Ovary (tissue), 9 donors: Measurements from ENCODE around the gene SLCO3A1. TPM values are rescaled to one million over a fixed set of nuclear protein-coding genes. Genes with fewer than 3 reads are reported as not detected.

ENCODE experiments used
- DNase-seq, 5 donors: peaks; one replicate each; pipeline ENCODE4 v3.0.0-alpha.2; 2019 to 2020
- H3K27ac ChIP-seq, 2 donors: fragments of 200-600 bp; one replicate each; pipeline versions ENCODE4 v1.5.1 to v1.8.0; 2019 to 2022
- H3K27me3 ChIP-seq: fragments of 200-600 bp; one replicate; pipeline ENCODE4 v1.8.0; 2022
- H3K36me3 ChIP-seq: fragments of 200-600 bp; sonication (generic); one replicate; pipeline ENCODE4 v1.5.1; 2019
- H3K4me1 ChIP-seq: one replicate; pipeline ENCODE4 v1.8.1; 2013; ENCODE audit warnings: mild to moderate bottlenecking, moderate library complexity; ENCODE audit not compliant: insufficient read depth
- H3K4me3 ChIP-seq: fragments of 200-600 bp; sonication (generic); one replicate; pipeline ENCODE4 v1.5.1; 2017
- H3K9me3 ChIP-seq, 2 donors: fragments of 200-600 bp in 1 of 2; sonication (generic) in 1 of 2; one replicate each; pipeline versions ENCODE4 v1.5.1 to v1.8.1; 2013 to 2019; ENCODE audit warnings: mild to moderate bottlenecking in 1 of 2, moderate library complexity in 1 of 2
- EP300 ChIP-seq: sonication (generic); formaldehyde crosslinking; IDR thresholded peaks from one replicate; pipeline ENCODE4 v1.6.1; 2017; ENCODE audit warnings: antibody characterized with exemption
- POLR2A ChIP-seq: fragments of 450-650 bp; IDR thresholded peaks from one replicate; pipeline ENCODE4 v1.6.1; 2017; ENCODE audit warnings: antibody characterized with exemption, mild to moderate bottlenecking, moderate library complexity
- WGBS, 3 donors: extraction: QIAGEN DNeasy Blood & Tissue Kit in 1 of 3; methylation state at CpG; one replicate each; pipeline versions ENCODE4 v1.1.5 to v1.1.7; 2013 to 2017; 5-methylcytosine and 5-hydroxymethylcytosine counted together
- intact Hi-C, 4 donors: fragments of 100-400 bp; cut with DNase I; formaldehyde crosslinking; loops; one replicate each; pipeline versions ENCODE4 v1.11.0 to v1.15.1; 2022 to 2023
- polyA plus RNA-seq, 2 donors: library from polyadenylated mRNA; stranded (reverse); fragments of 200-250 nt in 1 of 2; fragments of 350-450 nt in 1 of 2; fragmentation: Illumina TruSeq in 1 of 2; extraction: RNeasy Lipid Tissue Mini Kit (QIAGEN cat#74804) in 1 of 2; gene quantifications; one replicate each; pipeline ENCODE4 v1.2.3, GENCODE V29; 2013 to 2014
- total RNA-seq, 7 donors: library from RNA; depleted of rRNA in 2 of 7; stranded (reverse); fragments of >200 nt in 2 of 7; fragmentation: NEBNext Ultra II Directional in 3 of 7; extraction: Animal tissue kit (Norgen Biotek cat#: 25700) in 3 of 7; gene quantifications; one replicate each; pipeline versions ENCODE4 v1.1.0 to v1.2.4, GENCODE V29; 2016 to 2023
- TF ChIP-seq, protein P1 (sequence below), 3 donors: fragments of 450-650 bp in 2 of 3; fragments of 200-600 bp in 1 of 3; IDR thresholded peaks; one replicate each; pipeline versions ENCODE4 v1.5.1 to v1.8.0; 2016 to 2022; ENCODE audit warnings: antibody characterized with exemption in 3 of 3, mild to moderate bottlenecking in 1 of 3
- donor health status: DM: no; HTN: no; CAD: no; lungs with moderate emphysema.
- donor health status: DM: no; HTN: no; CAD: no.
- donor health status: Bipolar disorder and iron deficiency.
- donor health status: DM: yes; HTN: yes; CAD: no.
- donor health status: DM: no; HTN: no; CAD: no.
- donor health status: DM: yes; HTN: yes; CAD: no.

The SLCO3A1 gene
- total and polyA plus RNA-seq, 9 donors, result 5.0 to 20.0 (median 12.5) TPM

DNA sequence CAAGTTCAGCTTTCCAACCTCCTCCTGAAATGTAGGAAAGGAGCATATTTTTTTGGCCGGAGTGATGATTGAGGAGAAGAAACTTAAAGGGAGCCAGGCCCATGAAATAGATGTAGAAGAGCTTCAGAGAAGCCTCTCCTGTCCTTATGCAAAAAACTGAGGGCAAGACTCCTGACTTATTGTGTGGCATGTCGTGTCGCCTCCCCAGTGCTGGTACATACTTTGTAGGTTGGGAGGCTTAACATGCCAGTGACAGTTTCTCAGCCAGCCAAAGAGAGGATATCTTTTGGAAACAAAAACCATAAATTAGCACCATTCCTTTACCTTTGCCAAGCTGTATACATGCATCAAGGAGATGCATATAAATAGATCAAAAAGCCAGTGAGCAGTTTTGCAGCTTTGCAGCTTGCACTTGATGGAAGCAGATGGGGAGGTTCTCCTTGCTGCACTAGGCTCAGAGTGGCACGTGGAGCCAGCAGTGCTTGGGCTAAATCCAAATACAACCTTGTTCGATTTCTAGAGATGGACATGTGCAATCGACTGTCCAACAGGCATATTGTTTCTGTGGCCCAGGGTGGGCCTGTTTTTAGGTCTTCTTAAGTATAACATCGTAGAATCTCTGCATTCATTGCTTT, 10.2 kb downstream of the SLCO3A1 start:
- Histone ChIP-seq H3K36me3 (no peaks in the 10 kb centered on the region), H3K27ac (no peak overlapping the region), H3K9me3 (no peaks in the 10 kb centered on the region), H3K4me1 (peaks cover 16% of the 10 kb centered on the region), H3K27me3 (no peaks in the 10 kb centered on the region), H3K4me3 (no peak overlapping the region)
- TF ChIP-seq, protein P1, sequence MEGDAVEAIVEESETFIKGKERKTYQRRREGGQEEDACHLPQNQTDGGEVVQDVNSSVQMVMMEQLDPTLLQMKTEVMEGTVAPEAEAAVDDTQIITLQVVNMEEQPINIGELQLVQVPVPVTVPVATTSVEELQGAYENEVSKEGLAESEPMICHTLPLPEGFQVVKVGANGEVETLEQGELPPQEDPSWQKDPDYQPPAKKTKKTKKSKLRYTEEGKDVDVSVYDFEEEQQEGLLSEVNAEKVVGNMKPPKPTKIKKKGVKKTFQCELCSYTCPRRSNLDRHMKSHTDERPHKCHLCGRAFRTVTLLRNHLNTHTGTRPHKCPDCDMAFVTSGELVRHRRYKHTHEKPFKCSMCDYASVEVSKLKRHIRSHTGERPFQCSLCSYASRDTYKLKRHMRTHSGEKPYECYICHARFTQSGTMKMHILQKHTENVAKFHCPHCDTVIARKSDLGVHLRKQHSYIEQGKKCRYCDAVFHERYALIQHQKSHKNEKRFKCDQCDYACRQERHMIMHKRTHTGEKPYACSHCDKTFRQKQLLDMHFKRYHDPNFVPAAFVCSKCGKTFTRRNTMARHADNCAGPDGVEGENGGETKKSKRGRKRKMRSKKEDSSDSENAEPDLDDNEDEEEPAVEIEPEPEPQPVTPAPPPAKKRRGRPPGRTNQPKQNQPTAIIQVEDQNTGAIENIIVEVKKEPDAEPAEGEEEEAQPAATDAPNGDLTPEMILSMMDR (IDR thresholded peaks at IDR 0.05), result no peak
- TF ChIP-seq EP300 (no peak), POLR2A (no peak)
- DNase-seq, result no peak
- 80 to 90% (median 89%) methylated on average over 7 of the region's 7 CpGs for WGBS, 3 donors
- intact Hi-C loops, result no loop called here

DNA sequence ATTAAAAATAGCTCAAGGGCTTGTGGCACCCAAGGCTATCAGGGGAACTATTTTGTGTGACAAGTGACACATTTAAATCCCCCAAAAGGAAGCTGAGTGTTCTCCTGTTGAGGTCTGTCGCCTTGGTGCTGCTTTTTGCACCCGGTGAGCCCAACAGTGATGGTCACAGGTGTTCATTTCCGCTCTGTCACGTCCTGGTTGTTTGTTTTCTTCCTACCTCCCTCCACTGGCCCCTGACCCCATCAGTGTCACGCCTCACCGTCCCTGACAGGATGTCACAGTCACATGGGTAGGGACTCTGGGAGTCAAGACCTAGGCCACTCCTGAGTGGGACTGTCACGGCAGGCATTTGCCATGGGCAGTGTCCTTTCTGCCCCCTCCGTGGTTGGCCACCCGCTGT, 11.2 kb downstream of the SLCO3A1 start:
- peaks cover 15% of the 10 kb centered on the region for H3K4me1 ChIP-seq
- no peaks in the 10 kb centered on the region for H3K27me3 ChIP-seq
- TF ChIP-seq POLR2A (no peak), EP300 (no peak)
- TF ChIP-seq, protein P1 (IDR thresholded peaks at IDR 0.05), result no peak
- intact Hi-C loops, result no loop called here
- H3K36me3 ChIP-seq, result no peaks in the 10 kb centered on the region
- no peak for DNase-seq
- no peaks in the 10 kb centered on the region for H3K9me3 ChIP-seq
- 80 to 91% (median 88%) methylated on average over 9 of the region's 9 CpGs for WGBS, 3 donors
- H3K4me3 ChIP-seq, result no peak overlapping the region
- H3K27ac ChIP-seq, result peak overlapping the region in 1 of 2 donors; percentile 66

DNA sequence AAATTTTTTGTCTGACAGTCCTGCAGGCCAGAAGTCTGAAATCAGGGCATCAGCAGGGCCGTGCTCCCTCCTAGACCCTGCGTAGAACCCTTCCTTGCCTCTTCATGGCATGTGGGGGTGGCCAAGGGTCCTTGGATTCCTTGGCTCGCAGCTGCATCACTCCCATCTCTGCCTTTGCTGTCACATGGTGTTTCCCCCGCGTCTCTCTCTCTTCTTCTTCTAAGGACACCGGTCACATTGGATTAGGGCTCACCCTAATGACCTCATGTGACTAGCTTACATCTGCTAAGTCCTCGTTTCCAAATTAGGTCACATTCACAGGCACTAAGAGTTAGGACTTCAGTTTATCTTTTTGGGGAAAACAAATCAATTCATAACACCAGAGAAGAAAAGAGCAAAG, 12.0 kb downstream of the SLCO3A1 start:
- peaks cover 15% of the 10 kb centered on the region for H3K4me1 ChIP-seq
- H3K27ac ChIP-seq, result peak overlapping the region in 1 of 2 donors; percentile 66
- H3K9me3 ChIP-seq, result no peaks in the 10 kb centered on the region
- no peak overlapping the region for H3K4me3 ChIP-seq
- H3K27me3 ChIP-seq, result no peaks in the 10 kb centered on the region
- TF ChIP-seq, protein P1 (IDR thresholded peaks at IDR 0.05), result no peak
- TF ChIP-seq POLR2A (no peak), EP300 (no peak)
- no peaks in the 10 kb centered on the region for H3K36me3 ChIP-seq
- WGBS, 3 donors, result 49 to 80% (median 61%) methylated on average over 7 of the region's 7 CpGs
- no peak for DNase-seq
- intact Hi-C loops, result no loop called here

DNA sequence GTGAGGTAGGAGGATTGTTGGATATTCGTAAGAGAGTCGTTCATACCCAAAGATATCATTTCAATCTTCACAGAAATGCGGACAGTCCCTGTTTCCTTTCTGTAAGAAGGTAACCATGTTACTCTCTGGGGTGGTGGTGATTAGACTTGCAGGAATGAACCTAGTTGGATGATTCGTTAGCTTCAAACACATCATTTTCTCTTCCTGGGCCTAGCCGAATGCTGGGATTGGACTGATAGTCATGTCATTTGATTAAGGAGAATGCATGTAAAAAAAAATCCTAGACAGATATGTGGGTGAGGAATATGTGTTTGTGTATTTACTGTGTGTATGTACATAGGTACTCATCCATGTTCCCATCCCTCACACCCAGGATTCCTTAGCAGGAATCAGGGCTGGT, 12.4 kb downstream of the SLCO3A1 start:
- H3K4me1 ChIP-seq, result peaks cover 15% of the 10 kb centered on the region
- TF ChIP-seq, protein P1 (IDR thresholded peaks at IDR 0.05), result no peak
- TF ChIP-seq EP300 (no peak), POLR2A (no peak)
- WGBS, 3 donors, result 29 to 72% (median 48%) methylated on average over 5 of the region's 5 CpGs
- no peaks in the 10 kb centered on the region for H3K36me3 ChIP-seq
- H3K27me3 ChIP-seq, result no peaks in the 10 kb centered on the region
- H3K4me3 ChIP-seq, result no peak overlapping the region
- no peak for DNase-seq
- no peaks in the 10 kb centered on the region for H3K9me3 ChIP-seq
- H3K27ac ChIP-seq, result peak overlapping the region in 1 of 2 donors; percentile 66
- intact Hi-C loops, result no loop called here
